NCI-H1092 treated with DMSO at 0.1 percent for 48 hours (cell line): ENCODE data around the gene VTI1A.
"Not testable (repeated sequence)": the region's sequence is repeated elsewhere in the genome, so short reads cannot be mapped to it uniquely, and the experiment has no call there.

Experiments used
- DNase-seq: peaks from one replicate; lab custom pipeline; 2025; lab: John Stamatoyannopoulos, UW

VTI1A gene

DNA sequence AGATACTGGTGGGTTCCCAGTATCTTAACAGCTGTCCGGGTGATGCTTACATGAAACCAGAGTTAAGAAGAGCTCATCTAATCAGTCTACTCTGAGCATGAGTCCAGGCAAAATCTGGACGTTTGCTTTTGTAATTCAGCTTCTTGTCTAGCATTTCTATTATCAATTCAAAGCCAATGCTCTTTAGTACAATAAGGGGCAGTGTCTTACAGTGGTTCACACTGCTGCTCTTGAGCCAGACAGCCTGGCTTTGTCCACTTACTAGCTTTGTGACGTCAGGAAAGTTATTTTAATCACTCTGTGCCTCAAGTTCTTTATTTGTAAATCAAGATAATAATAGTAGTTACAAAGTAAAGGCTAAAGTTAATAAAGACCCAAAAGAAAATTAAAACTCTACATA lies 275.7 kb downstream of the VTI1A start:
- no peak for DNase-seq

DNA sequence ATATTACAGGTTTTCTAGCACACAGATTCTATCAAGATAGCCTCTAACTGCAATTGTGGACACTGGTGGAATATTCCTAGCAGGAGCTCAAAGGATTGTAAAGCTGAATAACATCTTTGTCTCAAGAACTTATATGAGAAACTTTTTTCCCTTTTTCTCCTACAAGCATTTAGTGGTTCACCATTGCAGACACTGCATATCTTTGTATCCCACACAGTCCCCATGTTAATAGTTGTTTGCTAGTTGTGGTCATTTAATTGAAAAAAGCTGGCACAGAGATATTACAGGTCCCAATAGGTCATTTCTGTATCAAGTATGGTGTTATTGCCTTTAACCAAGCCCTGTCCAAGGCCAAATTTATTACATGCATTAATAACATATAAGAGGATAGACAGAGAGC lies 276.9 kb downstream of the VTI1A start:
- no peak for DNase-seq

DNA sequence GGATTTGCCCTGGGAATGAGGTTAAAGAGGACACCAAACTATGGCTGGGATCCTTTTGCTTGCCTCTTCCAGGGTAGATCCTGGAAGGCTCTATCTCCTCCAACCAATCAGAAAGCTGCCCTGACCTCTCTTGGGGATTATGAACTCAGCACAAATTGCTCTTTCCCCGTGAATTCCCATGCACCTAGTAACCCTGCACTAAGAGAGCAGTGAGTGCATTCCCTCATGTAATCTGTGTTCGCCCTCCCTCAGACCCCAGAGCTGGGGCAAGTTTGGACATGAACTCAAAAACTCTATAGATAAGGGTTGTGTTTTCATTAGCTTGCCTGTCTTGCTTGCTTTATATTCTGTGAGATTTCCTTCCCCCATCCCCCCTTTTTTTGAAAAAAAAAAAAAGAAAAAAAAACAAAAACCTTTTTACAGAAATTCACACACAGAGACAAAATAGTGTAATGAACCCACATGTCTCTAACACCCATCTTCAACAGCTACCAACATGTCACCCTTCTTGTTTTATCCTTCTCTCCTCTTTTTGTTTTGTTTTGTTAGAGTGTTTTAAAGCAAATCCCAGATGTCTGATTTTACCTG lies 277.5 kb downstream of the VTI1A start:
- DNase-seq = no peak

DNA sequence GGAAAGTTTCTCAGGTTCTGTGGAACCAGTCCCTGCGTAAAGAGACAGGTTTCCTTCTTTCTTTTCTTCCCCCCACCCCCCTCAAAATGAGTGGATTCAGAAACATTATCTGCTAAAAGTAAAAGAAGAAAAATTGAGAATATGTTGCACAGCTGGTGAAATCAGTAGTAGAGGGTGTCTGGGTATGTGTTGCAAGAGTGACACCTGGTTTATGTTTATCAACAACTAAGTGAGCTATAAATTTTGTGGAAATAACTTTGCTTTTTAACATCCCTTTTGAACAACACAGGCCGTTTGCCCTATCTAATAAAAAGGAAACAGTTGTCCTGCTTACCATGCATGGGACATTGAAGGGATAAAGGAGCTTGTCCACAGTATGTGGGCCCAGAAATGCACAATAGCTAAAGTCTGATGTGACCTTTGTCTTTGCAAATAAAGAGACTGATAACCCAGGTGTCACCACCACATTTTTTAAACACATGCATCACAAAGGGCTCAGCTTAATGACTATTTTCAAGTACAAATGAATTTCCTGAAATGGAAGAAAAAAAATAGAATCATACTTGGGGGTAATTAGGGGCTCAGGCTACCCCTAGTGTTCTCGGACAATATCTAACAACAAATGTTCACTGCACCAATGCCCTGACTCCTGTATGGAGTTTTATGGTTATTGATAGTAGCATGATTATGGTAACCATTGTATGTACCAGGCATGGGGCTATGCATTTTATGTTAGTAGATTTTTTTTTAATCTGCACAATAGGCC lies 281.3 kb downstream of the VTI1A start:
- no peak for DNase-seq

DNA sequence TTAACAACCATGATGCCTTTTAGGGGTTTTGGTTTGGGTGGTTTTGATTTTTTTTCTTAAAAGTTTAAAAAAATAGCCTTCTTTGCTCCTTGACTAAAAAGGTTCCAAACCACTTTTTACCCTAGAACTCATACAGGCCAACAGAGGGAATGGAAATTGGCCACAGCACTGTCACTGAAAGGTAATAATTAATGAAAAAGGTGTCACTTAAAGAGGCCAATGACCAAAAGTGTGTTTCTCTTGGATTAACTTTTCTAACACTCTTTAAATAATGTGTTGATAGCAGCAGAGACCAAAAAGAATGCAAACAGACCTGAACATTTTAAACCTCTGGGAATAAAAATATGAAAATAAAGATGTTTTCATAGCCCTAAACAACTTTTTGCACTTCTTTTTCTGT lies 282.0 kb downstream of the VTI1A start:
- no peak for DNase-seq

DNA sequence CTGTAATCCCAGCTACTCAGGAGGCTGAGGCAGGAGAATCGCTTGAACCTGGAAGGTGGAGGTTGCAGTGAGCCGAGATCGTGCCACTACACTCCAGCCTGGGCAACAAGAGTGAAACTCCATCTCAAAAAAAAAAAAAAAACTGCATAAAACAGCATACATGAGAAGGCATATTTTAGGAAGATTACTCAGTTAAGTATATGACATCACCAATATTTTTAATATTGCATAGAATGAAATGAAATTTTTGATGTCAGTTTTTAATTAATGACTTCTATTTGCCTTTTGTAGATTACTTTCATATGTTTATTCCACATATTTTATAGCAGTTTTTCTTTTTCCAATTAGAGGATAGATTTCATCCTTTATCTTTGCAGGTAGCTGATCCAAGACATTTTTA lies 284.4 kb downstream of the VTI1A start:
- DNase-seq = not testable (repeated sequence)

DNA sequence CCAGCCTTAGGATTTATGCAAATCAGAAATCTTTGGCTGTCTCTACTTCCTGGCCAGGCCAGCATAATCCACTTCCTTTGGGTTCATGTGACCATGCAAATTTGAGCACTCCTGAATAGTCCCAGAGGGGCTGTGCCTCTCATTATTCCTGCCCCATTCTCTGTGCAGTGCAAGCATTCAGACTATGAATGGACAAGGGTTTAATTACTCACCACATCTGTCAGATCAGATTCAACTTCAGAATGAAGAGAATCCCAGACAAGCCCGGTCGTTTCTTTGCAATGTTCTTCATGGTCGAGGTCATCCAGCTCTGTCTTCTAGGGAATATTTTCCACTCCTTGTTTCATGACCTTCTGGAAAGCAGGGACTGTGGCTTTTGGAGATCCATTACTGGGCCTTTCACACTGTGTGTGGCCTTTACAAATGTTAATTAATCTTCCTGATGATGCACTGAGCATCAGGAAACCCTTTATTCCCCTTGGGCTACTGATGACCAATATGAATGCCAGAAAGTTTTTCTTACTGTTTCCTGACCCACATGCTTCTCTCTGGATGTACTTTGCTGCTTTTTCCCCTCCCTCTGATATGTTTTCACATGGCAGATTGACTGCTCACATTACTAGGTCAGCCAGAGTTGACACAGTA lies 285.4 kb downstream of the VTI1A start:
- DNase-seq = no peak

DNA sequence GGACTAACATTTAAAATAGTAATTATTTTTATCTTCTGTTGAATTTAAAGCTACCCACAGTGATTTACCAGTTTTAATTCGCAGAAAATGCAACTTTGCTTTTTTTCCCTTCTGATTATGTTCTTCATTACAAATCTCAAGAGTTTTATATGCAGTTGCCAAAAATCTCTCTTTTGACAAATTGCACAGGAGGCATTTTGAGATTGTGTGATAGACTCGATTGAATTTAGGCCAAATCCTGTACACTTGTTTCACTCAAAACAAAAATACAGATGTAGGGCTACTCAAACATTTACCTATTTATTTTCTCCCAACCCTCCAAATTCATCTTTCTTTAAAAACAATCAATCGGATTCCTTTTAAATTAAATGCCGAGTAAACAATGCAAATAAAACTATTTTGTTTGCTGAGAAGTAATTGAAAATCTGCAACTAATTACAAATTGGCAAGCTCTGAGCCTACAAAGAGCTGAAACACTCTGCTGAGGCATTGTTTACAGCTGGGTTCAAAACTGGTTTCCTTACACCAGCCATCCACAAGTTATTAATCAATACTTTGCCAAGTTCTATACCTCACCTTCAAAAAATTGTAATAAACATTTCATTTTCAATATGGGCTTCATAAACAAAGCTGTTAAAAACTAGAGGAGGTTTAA lies 288.2 kb downstream of the VTI1A start:
- no peak for DNase-seq

DNA sequence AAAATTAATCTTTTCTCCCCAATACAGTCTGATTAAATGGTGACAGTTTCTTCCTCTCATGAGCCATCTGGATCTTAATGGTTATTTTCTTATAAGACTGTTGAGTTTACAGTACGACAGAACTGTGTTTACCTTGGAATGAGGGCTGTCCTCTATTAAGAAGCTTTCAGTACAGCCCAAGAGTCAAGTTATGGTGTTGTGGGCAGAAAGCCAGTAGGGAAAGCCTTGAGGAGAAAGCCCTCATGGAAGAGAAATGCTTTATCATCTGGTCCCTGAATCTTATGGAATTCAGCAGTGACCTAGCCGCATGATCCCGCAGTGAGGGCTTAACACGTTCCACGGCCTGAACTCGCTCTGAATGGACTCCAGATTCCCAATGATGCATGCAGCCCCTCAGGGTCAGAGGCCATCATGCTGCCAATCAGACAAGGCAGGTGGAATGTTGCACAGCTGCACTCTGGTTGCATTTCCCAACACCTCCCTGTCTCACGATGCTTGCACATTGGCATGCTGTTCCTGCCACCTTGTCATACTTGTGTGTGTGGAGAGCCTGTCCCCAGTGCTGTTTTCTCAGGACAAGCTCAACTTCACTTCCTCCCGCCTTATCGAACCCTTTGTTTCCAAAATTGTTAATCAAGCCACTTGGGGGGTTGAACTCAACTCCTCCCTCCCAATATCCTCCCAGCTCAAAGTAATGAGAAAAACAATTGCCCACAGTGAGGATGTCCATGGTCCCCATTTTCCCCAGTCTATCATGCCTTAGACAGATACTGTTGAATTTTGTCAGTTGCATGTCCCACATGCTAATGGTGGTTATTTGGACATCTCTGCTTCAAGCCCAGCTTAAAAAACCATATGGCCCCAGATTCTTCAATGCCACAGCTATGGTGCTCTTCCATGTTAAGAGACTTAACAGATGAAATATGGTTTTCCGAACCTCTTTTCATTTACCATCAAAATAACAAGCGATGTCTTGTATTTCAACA lies 291.9 kb downstream of the VTI1A start:
- no peak for DNase-seq

DNA sequence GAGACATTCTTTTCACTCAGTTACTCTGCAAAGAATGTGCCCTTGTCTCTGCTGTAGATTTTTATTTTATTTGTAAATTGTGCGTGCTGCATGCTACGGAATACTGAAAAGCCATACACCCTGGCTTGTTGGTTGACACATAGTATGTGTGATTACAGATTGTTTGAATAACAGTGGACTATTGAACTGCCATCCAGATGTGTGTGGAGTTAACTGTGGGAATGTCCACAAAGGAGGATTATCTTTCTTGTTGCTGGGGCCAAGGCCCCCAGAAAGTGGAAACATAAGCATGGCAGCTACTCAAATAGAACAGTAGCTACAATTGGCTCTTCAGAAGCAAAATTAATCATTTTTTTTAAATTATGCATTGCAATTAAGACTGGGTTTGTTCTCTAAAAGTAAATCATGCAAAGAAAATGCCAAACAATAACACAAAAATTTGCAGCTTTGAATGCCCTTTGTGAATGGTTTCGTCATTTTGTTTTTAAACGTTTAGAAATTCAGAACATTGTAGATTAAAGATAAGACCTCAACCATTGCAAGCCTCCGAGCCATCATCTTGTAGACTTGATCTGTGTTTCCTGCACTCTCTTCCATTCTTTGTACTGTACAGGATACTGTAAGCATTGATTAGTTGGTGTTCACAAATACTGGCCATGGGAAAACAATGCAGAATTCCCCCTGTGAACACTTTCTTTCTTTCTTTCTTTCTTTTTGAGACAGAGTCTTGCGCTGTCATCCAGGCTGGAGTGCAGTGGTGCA lies 292.8 kb downstream of the VTI1A start:
- no peak for DNase-seq

DNA sequence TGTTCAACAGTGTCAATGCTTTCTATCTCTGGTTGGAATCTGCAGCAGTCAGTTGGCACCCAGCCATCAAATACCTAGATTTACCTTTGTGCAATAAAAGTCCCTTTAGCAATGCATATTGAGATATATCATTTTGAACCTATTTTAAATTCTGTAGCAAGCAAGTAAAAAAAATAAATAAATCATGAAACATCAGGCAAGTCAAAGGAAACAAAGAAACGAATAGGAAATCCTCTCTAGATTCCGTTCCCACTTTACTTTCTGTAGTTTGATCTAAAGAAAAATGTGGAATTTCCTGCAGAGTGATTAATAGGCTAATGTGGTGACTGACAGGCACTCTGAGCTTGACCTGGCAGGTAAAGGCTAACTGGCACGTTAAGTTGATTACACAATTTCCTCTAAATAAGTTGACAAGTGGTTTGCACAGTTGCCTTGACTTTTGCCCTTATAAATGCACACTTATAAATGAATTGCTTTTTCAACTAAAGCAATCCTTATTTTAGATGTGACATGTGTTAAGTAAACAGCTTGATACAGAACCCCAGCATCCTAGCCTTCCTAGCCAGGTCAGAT lies 294.9 kb downstream of the VTI1A start:
- DNase-seq = no peak

DNA sequence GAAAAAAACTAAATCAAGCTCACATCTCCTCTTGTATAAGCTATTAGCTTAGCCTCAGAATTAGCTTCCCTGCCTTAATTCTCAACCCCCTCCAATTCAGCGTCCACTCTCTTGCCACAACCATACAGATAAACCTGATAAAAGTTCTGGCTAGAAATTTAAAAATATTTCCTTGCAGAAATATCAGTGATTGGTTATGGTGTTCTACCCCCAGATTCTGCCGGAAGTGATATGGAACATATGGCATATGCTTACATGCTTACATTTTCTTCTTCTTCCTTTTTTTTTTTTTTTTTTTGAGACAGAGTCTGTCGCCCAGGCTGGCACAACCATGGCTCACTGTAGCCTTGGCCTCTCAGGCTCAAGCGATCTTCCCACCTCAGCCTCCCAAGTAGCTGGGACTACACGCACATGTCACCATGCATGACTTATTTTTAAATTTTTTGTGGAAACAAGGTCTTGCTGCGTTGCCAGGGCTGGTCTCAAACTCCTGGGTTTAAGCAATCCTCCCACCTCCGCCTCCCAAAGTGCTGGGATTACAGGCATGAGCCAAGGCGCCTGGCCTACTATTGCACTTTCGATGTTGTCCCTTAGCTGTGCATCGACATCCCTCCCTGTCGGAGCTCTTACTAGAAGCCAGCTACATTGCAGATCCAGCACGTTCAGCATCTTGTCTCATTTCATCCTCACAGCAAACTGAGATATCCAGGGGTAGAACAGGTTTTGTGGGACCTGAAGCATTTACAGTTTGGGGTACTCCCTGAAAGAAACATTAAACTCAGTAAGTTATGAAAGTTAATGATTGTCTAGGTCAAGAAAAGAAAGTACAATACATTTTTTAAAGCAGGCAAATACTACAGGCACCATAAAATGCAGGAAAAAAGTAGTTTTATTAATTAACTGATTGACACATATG lies 297.4 kb downstream of the VTI1A start:
- no peak for DNase-seq

DNA sequence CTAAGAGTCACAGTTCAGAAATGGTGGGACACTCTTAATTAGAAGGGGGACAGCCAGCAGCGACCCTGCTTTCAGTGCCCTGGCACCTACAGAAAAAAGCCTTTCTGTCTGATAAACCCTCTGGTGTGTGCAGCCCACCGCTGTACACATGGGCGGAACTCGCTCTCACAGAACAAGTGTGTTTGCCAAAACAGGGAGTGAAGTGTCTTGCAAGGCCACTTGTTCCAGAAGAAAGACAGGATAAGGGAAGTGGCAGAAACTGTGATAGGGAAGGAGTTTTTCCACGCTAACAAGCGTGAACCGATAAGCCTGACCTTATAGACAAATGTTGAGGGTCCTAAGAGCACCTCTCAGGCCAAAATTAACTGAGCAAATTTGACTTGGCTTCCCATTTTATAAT lies 299.3 kb downstream of the VTI1A start:
- no peak for DNase-seq

DNA sequence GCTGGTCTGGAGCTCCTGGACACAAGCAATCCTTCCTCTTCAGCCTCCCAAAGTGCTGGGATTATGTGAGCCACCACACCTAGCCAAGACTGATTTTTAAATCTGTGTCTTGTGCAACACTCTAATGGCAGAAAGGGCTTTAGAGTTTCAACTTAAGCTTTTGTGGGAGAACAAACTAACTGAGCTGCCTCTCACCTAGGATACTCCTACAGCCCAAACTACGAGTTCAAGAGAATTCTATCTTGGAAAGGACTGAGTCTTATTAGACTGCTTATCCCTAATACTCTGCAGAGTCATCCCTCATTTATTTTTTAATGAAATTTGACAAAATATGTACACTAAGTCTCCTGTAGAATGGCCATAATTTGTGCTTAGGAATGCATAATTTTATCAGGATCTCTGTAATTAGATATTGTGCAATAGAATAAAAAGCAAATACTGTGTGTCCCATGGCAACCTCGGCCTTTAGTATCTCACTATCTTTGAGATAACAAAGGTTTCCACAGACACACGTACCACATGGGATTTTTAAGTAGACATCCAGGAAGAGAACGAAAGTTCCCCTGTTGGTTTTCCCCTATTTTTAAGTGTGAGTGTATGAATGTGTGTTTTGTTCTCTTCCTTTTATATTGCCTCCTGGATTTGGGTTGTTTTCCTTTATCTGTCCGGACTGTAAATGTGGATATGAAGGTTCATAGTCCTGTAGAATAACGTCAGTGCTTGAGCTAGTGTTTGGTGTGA lies 303.6 kb downstream of the VTI1A start:
- no peak for DNase-seq

DNA sequence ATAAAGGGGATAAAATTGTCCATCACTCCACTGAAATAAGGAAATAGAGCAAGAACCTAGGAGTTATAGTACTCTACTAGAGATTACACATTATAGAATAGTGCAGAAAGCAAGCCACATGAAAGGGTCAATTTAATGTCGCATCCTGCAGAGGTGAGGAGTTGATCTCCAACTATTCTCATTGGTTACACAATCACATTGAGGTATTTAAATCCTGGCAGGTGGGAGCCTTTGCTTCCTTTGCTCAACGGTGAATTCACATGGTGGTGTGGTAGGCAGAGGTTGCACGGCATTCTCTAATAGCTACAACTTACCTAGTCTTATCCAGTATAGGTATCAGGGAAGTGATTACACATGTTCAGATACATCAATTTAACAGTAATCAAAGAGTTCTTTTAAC lies 304.6 kb downstream of the VTI1A start:
- no peak for DNase-seq

DNA sequence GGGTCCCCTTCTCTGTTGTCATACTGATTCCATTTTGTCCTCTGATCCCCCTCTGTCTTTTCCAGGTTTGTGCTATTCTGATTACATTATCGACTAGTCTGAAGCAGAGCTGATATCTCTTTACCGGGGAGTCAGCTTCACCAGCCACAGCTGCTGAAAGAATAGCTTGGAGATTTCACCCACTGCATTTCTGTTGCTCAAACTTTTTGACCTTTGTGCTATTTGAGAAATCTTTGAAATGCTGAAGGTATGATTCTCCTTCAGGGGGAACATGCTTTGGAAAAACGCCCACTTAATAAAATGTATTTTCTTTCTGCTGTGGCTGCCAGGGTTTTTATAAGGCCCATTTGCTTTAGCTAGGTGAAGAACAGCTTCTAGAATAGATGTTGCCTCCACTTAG lies 305.3 kb downstream of the VTI1A start:
- no peak for DNase-seq

DNA sequence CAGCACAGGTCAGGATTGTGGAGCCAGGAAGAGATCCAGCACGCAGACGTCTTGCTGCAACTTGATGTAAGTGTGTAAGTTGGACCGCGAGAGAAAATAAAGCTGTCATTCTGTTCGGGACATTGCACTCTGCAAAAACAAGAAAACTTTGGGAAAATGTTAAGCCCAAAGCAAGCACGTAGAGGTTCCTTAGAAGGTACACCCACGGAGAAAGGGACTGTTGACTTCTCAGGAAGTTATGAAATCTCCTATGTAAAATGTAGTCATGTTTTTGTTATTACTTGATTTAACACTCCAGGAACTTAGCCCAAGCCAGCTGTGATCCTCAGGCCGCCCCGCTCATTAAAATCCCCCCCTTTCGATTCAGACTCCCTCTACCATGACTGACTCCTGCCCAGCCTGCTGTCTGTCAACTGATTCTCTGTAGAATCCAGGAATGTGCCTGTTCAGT lies 307.0 kb downstream of the VTI1A start:
- no peak for DNase-seq

DNA sequence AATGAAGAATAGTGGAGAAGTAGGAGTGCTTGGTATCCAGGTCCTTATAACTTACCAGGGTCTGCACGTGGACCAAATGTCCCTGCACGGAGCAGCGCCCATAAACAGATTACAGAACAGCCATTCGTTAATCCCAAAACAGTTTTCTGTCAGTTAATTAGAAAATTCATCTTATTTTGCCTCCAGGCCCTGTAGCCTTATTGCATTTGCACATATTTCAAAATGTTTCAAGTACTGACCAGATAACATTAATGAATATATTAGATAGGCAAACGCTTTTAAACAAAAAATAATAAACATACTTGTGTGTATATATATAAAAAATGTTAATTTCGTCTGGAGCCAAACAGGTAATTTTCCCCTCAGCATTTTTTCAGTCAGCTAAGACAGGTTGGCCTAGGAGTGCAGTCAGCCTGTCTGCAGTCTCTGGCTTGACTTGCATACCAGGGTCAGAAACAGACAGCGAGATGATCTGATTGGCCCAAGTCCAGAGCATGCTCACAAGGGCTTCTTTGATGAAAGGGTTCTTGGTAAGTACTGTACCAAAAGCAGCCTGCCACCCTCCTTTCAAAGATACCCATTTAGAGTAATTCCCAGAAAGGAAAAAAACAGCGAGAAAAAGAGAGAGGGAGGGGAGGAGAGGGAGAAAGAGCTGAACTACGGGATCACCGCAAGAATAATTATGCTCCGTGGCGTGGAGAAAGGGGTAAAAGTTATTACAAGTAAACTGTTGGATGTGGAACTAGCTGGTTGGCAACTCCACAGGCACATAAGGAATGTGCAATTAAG lies 308.6 kb downstream of the VTI1A start:
- DNase-seq = no peak
